Stimulated activated CD8-positive, alpha-beta memory T cell treated with anti-CD3 and anti-CD28 coated beads, Interleukin-2, amount 100 ng/mL, for 48 hours (primary cell): Measurements from ENCODE around the gene ZNF317.

Experiments used
- DNase-seq, 2 donors: peaks; one replicate each; pipeline ENCODE4 v3.0.0-alpha.2; 2020; ENCODE audit warnings: low read depth in 2 of 2

Gene ZNF317

DNA sequence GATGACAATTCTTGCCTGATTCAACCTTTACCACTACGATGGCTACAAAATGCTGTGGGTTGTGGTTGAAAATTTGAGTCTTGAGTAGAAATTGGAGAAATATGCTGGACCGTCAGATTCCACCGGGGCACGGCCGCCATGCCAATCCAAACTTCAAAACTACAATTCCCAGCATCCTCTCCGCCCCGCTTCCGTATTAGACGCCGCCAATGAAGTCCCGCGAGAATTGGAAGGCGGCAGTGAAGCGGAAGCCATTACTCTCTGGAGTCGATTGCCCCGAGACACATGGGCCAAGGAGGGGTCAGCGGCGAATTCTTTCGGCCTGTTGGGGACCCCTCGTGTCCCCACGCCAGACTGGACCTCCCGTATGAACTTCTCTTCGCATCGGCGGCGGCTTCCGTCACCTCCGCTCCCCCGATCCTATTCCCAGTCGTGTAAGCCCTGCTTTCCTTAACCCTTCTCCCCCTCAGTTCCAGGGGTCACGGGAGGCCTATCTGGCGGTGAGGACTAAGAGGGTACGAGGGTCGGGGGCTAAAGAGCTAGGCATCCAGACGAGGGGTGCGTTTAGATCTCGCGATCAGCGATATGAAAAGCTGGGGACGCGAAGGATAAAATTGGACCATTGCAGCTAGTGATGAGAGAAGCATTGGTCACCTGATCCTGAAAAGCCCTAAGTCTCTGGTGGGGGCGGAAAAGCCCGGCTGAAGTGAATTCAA lies at the start of gene ZNF317:
ZNF317 (plus strand) TSS at position 239 of the 716 bp plus-strand sequence. CDS start 15,620 bp downstream, outside the sequence.
- DNase-seq = peak; percentile 76 to 82

DNA sequence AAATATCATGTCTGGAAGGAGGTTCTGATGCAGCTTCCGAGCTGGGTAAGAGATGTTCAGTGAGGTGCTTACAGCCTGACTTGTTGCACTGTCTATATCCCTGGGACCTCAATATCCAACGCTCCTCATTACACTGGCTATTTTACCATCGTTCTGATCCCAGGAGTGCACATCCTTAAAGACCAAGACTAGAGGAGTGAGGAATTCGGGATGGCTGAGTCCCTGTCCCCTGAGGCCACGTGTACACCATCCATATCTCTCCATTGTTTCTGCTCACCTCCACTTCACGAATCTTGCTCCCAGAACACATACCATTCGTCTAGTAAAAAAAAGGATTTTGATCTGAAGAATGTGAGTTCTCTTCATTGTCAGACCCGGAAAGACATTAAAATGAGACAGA lies 32.8 kb upstream of the ZNF317 start, which contains the start of gene OR7G2:
OR7G2 (minus strand) TSS at position 101 of the 400 bp plus-strand sequence. CDS start 4,232 bp downstream, outside the sequence.
- no peak for DNase-seq

DNA sequence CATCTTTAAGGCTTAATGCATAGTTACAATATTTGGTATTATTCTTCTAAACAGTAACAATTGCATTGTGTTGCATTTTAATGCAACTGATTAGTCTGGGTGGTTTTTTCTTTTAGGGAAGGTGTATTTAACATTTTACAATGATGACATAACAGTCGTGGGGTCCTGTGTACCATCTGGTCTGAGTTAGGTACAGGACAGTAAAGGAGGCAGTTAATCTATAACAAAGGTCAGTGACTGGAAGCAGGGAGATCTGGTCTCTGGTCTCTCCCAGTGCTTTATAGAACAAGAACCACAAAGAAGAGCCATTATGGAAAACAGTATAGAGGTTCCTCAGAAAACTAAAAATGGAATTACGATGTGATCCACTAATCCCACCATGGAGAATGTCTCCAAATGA lies 30.2 kb upstream of the ZNF317 start:
- DNase-seq = no peak

DNA sequence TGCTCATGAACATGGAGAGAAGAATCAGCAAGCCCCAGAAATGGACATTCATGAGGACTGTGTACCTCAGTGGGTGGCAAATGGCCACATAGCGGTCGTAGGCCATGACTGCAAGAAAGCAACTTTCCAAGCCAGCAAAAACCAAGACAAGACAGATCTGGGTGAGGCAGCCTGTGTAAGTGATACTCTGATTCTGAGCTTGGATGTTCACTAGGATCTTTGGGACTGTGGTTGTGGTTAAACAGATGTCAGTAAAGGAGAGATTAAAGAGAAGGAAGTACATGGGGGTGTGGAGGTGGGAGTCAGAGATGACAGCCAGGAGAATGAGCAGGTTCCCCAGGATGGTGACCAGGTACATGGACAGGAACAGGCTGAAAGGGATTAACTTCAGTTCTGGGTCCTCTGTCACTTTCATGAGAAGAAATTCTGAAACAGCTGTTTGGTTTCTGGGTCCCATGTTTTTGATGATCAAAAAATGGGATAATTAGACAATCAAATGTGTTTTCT lies 24.8 kb upstream of the ZNF317 start, which contains the start of gene OR7G1:
OR7G1 (minus strand) TSS at position 457 of the 507 bp plus-strand sequence; CDS start at position 457, 0 bp downstream.
- no peak for DNase-seq

DNA sequence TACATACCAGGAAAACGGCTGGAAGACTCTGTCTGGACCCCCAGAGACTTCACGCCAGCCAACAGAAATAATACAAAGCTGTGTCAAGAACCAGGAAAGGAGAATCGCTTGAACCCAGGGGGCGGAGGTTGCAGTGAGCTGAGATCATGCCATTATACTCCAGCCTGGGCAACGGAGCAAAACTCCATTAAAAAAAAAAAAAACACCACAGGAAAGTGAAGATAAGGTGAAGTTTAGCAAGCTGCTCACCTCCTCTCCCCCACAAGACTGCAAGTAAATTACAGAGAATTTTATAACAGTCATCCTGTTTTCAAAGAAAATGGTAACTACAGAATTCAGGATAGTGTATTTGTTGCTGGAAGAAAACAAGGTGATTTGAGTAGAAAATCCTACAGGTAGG lies 23.6 kb upstream of the ZNF317 start:
- no peak for DNase-seq

DNA sequence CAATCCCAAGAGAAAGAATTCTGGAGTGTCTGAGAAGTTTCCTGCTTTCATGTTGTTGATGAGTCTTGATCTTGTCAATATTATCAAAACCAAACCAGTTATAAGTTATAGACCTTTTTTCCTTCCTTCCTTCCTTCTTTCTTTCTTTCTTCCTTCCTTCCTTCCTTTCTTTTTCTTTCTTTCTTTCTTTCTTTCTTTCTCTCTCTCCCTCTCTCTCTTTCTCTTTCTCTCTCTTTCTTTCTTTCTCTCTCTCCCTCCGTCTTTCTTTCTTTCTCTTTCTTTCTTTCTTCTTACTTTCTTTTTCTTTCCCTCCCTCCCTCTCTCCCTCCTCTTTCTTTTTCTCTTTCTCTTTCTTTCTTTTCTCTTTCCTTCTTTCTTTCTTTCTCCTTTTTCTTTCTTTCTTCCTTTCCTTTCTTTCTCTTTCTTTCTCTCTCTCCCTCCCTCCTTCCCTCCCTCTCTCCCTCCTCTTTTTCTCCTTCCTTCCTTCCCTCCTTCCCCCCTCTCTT lies 13.2 kb upstream of the ZNF317 start, which contains the start of gene OR7G3:
OR7G3 (minus strand) TSS at position 51 of the 506 bp plus-strand sequence; CDS start at position 51, 0 bp downstream.
- no peak for DNase-seq

DNA sequence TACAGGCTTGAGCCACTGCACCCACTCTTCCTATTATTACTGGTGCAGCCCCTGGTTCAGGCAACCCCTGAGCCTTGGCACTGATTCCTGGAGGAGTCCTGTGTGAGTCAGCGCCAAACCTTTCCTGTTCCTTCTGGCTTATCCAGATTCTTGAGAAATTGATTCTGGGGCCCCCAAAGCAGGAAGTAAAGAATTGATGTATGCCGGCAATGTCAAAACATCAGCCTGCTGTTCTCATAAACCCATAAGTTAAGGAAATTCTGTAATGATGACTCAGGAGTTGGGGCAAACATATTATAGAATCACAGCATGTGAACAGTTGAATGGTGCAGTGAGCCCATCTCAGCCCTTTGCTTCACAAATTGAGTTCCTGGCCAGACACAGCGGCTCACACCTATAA lies 12.0 kb upstream of the ZNF317 start:
- DNase-seq = no peak

DNA sequence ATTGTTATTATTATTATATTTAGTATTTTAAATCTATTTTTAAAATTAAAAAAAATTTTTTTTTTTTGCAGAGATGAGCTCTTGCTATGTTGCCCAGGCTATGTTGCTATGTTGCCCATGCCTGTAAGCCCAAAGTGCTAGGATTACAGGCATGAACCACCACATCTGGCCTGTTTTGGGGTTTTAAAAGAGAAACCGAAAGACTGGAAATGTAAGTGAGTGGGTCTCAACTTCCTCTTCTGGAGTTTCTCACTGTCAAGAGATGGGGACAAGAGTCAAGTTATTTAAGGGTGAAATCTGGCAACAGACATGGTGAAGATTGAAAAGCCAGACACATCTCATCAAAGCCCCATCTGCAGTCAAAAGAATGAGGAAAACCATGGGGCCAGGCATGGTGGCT lies 9.2 kb upstream of the ZNF317 start:
- DNase-seq = no peak

DNA sequence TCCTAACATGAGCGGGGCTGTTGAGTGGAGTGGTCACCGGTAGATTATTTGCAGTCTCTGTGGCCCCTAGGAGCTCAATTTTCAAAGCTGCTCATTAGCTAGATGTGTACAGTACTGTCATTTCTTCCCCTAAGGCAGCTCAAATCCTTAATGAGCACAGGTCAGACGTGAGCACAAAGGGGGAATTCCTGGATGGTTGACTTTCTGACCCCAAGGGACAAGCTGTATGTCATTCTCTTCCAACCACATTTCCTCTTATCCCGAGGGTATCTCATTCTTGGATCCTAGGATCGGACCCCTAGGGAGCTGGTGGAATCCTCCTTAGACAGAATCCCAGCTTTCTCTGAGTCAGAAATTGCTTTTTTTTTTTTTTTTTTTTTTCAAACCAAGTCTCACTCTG lies 7.8 kb upstream of the ZNF317 start:
- DNase-seq = no peak

DNA sequence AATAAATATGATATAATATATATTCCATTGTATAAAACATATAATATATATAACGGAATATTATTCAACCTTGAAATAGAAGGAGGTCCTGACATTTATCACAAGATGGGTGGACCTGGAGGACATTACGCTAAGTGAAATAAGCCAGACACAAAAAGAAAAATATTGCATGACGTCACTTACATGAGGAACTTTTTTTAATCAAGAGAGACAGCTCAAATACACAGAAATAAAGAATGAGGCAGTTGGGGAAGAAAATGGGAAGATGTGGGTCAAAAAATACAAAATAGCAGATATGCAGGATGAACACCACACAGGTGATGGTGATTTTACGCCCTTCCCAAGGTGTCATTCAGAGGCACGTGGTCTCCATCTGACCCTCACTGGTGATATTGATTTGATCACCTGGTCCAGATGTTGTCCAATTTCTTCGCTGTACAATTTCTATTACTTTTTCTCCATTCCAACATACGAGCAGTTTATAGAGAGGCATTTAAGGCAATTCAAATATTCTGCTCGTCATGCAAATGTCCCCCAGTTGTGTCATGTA lies 513 bp upstream of the ZNF317 start:
- DNase-seq = no peak

DNA sequence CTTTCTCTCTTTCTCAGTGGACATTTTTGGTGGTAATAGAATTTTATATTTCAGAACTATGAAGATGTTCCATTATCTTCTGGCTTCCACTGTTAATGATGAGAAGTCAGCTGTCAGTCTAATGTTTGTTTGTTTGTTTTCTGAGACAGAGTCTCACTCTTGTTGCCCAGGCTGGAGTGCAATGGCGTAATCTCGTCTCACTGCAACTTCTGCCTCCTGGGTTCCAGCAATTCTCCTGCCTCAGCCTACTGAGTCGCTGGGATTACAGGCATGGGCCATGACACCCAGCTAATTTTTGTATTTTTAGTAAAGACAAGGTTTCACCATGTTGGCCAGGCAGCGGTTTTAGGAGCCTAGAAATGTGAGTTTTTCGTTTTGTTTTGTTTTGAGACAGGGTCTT lies 4.7 kb downstream of the ZNF317 start:
- no peak for DNase-seq

DNA sequence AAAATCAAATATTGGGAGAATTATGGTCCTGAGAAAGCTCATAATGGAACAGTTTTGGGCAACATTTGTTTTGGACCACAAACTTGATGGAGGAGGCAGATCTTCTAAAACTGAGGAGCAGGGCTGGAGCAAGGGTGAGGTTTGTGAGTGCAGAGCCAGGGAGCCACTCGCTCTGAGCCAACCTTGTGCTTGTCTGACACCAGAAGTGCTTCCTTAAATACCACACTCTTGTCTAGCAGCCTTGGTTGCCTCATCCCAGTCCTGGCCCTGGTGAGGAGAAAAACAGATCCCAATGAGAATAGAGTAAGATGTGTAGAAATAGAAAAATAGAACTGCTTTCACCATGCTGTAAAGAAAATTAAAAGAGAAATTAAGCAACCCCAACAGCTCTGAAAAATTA lies 6.7 kb downstream of the ZNF317 start:
- no peak for DNase-seq

DNA sequence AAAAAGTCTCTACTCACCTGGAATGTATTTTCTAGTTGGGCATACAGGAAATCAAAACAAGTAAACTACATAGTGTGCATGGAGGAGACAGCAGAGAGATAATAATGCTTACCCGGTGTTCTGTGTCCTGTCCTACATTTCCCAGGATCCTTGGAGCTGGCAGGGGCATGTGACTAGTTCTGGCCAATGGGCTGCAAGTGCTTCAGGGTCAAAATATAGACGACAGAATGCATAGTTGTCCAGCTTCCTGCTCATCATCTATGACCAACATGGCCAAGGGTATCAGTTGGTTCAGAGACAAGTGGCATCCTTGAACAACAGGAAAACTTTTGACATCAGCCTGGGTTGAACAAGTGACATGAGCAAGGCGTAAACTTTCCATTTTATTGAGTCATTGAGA lies 8.5 kb downstream of the ZNF317 start:
- no peak for DNase-seq

DNA sequence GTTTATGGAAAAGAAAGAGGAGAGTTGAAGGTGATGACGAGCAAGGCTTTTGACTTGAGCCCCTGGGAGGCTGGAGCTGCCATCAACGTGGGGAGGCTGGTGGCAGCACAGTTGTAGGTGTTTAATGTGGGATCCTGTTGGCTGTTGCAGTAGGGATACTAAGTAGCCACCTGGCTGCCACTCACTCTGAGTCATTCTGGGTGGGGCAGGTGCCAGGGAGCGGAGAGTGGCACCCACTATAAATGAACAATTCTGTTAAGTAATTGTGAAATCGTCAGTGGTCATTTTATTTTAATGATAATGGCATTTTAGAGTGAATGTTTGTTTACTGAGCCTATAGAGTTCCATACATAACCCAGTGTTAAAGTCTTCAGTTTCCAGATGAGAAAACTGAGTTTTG lies 9.8 kb downstream of the ZNF317 start:
- no peak for DNase-seq

DNA sequence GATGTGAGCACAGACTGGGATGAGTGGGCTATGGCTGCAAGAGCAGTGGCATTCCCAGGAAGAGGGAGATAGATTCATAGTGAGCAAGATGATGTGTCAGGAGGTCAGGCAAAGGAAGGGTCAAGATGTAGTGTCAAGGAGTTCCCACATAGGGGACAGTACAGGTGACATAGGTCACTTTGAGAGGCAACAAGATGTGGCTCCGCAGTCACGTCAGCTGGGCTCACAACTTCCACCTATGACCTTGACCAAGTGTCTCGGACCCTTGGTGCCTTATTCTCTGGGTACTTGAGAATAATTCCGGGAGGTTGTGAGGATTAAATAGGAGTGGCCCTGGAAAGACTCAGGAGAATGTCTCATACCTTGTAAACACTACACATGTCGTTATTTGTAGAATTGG lies 10.5 kb downstream of the ZNF317 start:
- no peak for DNase-seq

DNA sequence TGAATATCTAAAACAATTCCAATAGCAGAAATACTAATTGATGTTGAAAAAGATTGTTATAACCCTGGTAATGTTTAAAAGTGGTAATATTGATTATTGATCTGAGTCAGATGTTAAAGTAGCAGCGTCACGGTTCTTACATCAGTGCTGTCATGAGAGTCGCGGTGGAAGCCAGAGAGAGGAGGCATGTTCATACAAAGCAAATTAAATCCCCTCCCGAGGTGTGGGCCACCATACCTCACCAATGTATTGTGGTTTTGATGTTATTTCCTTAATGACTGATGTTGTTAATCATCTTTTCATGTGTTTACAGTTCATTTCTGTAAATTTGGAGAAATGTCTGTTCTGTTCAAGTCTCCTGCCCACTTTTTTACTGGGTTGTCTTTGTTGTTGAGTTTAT lies 11.2 kb downstream of the ZNF317 start:
- DNase-seq = no peak

DNA sequence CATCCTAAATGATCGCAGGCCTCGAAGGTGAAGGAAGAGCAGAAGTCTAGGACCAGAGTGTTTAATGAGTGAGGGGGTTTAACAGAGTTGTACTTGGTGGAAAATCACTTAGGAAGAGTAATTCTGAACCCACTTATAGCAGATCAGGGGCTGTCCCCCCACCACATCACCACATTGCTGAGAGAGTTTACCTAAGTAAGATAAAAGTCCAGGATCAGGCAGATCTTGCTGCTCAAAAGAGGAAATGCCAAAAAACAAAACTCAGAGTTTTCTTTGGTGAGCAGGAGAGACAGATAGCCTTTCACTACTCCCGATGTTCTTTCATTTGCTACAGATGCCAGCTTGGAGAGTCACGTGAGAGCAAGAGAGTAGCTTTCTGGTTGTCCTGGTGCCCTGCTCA lies 15.4 kb downstream of the ZNF317 start:
- DNase-seq = no peak

DNA sequence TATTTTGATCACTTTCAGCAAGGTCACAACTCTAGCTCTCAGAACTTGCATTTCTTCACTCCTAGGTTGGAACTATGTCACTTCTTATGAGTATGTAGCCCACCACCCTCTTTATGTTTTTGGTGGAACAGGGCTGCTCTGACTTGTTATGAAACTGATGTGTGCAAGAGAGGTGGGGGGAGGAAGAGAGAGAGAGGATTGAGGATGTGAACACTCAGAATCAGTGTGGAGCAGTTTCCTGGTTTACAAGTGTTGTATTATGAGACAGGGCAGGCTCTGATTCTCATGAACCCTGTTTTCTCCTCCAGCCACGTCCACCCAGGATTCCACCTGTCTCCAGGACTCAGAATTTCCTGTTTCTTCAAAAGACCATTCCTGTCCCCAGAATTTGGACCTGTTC lies 16.1 kb downstream of the ZNF317 start:
- DNase-seq = no peak

DNA sequence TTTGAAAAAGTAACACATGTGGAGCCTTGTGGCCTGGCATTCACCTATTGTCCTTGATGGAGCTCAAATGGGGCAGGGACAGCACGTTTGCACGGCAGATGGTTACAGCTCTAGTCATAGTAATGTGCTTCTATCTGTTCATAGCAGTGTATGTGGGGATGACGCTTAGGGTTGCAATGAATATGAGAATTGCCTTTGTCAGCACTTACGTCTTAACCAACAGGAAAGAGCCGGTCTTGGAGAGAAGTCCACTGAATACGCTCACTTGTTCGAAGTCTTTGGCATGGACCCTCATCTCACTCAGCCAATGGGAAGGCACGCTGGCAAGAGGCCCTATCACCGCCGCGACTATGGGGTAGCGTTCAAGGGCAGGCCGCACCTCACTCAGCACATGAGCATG lies 19.7 kb downstream of the ZNF317 start:
- no peak for DNase-seq

DNA sequence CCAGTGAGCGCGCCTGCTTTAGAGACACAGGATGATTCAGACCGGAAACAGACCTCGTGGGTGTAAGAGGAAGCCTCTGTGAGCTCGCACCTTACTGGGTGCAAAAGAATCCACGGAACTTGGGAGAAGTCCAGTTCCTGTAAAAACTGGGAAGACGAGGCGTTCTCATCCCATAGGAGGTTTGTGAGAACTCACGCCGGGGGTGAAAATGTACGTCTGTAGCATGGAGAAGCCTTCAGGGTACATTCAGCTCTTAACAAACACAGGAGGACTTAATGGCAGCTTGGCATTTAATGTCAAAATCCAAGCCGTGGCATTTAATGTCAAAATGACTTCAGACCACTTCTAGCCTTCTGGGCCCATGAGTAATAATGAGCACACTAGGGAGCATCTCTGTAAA lies 21.2 kb downstream of the ZNF317 start:
- DNase-seq = no peak

DNA sequence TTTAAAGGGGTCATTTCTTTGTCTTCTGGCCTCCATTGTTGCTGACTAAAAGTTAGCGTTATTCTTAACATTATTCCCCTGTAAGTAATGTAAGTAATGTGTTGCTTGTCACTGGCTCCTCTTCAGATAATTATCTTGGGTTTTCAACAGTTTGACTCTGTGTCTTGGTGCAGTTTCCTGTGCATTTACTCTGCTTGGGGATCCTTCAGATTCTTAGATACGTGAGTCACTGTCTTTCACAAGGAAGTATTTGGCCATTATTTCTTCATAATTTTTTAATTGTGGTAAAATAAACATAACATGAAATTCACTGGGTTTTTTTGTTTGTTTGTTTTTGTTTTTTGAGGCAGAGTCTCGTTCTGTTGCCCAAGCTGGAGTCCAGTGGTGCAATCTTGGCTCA lies 25.1 kb downstream of the ZNF317 start:
- no peak for DNase-seq

DNA sequence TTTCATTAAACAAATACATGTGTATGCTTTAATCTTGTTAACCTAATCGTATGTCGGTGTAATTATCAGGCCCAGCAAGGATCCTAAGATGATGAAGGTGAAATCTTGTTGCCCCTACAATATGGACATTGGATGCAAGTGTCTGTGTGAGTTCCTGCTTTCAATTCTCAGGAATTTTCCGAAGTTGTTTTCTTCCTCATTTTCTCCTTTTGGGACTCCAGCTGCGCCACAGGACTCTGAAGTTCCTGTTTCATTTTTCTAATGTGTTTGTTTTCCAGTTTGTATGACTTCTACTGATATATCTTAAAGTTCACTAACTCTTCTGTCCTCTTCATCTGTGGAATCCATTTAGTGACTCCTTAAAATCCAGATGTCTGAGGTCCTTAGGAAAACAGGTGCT lies 26.6 kb downstream of the ZNF317 start:
- DNase-seq = no peak

DNA sequence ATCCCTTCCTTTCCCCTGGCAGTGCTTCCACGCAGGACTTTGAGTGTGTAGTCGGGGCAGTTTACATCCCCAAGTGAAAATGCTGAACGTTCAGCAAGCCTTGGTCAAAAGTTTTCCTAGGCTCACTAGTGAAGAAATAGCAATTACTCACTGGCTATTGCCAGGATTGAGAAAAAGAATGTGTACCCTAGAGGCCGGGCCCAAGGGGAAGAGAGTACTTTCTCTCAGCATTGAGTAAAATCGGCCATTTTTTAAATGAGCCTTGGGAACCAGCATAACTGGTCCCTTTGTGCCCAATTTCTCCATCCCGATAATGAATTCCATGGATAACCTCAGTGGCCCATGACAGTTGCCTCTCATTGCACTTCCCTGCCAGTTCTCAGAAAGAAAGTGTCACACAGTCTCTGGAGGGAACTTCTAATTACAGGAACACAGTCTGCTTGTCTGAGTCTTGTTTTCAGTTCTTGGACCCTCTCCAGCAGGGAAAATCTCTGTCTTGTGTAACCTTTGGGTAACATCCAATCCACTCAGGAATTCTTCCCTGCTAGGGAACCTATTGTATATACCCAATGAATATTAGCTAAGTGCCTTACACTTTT lies 31.3 kb downstream of the ZNF317 start:
- DNase-seq = no peak
